ENCODE results near the gene SP5. TPM values are rescaled to one million over a fixed set of nuclear protein-coding genes. Genes with fewer than 3 reads are reported as not detected.

Gene SP5
- total and polyA plus RNA-seq, 9 of the 15 experiments (the other 6 are each of a cell fraction or from before 2014, with no cell fraction given), result 0.03 to 1.7 (median 0.16) TPM; not detected in 1

GRCh38 chr2:170714381-170715061, 616 bp upstream of the SP5 start (continued):
- TF ChIP-seq BCOR (IDR thresholded peaks at IDR 0.05) (no peak; the same call in 1 of the 2 replicates), POLR3G (IDR thresholded peaks at IDR 0.05; ENCODE audit: extremely low read depth, insufficient read length, insufficient replicate concordance) (no peak), MAFF (IDR thresholded peaks at IDR 0.05; ENCODE audit: low read length) (no peak), STAT5A (IDR thresholded peaks at IDR 0.05; ENCODE audit: borderline replicate concordance, low read length) (no peak), NUFIP1 (IDR thresholded peaks at IDR 0.05; ENCODE audit: partially characterized antibody) (no peak), ZNF124 (CRISPR knock-in tag; IDR thresholded peaks at IDR 0.05) (no peak), U2AF2 (optimal IDR thresholded peaks at IDR 0.05; ENCODE audit: low read depth, low read length) (no peak), NCOA2 (IDR thresholded peaks at IDR 0.05; ENCODE audit: partially characterized antibody in 2 of 2) (no peak), HSF4 (CRISPR knock-in tag; IDR thresholded peaks at IDR 0.05; ENCODE audit: borderline replicate concordance) (no peak), PREB (CRISPR knock-in tag; IDR thresholded peaks at IDR 0.05) (no peak), MCM2 (IDR thresholded peaks at IDR 0.05; ENCODE audit: low read depth) (no peak), EP400 (IDR thresholded peaks at IDR 0.05) (no peak; the same call in 1 of the 2 replicates), XRCC4 (IDR thresholded peaks at IDR 0.05; ENCODE audit: extremely low read depth, insufficient read depth, insufficient read length) (no peak), ZNF274 (IDR thresholded peaks at IDR 0.05; ENCODE audit: borderline replicate concordance, low read depth, low read length) (no peak), IFI16 (CRISPR knock-in tag; IDR thresholded peaks at IDR 0.05) (no peak), PYGO2 (tag; IDR thresholded peaks at IDR 0.05) (0 out of 2 replicates have a peak, but pooled peaks have one; percentile 21), ZNF324 (CRISPR knock-in tag; IDR thresholded peaks at IDR 0.05) (no peak), ZNF639 (CRISPR knock-in tag; conservative IDR thresholded peaks at IDR 0.05 in 1 of 2, IDR thresholded peaks at IDR 0.05 in 1 of 2) (peak in 1 of 2 experiments; percentile 87; a peak in 2 of 4 replicates), FUS (optimal IDR thresholded peaks at IDR 0.05; ENCODE audit: low read depth, low read length) (no peak)
- TF ChIP-seq, protein P1, sequence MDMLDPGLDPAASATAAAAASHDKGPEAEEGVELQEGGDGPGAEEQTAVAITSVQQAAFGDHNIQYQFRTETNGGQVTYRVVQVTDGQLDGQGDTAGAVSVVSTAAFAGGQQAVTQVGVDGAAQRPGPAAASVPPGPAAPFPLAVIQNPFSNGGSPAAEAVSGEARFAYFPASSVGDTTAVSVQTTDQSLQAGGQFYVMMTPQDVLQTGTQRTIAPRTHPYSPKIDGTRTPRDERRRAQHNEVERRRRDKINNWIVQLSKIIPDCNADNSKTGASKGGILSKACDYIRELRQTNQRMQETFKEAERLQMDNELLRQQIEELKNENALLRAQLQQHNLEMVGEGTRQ (CRISPR knock-in tag; IDR thresholded peaks at IDR 0.05), result no peak
- TF ChIP-seq, protein P2, sequence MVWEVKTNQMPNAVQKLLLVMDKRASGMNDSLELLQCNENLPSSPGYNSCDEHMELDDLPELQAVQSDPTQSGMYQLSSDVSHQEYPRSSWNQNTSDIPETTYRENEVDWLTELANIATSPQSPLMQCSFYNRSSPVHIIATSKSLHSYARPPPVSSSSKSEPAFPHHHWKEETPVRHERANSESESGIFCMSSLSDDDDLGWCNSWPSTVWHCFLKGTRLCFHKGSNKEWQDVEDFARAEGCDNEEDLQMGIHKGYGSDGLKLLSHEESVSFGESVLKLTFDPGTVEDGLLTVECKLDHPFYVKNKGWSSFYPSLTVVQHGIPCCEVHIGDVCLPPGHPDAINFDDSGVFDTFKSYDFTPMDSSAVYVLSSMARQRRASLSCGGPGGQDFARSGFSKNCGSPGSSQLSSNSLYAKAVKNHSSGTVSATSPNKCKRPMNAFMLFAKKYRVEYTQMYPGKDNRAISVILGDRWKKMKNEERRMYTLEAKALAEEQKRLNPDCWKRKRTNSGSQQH (CRISPR knock-in tag; IDR thresholded peaks at IDR 0.05), result peak; percentile 56; the same call in 1 of the 2 replicates
- TF ChIP-seq, protein P3, sequence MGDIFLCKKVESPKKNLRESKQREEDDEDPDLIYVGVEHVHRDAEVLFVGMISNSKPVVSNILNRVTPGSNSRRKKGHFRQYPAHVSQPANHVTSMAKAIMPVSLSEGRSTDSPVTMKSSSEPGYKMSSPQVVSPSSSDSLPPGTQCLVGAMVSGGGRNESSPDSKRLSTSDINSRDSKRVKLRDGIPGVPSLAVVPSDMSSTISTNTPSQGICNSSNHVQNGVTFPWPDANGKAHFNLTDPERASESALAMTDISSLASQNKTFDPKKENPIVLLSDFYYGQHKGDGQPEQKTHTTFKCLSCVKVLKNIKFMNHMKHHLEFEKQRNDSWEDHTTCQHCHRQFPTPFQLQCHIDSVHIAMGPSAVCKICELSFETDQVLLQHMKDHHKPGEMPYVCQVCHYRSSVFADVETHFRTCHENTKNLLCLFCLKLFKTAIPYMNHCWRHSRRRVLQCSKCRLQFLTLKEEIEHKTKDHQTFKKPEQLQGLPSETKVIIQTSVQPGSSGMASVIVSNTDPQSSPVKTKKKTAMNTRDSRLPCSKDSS (IDR thresholded peaks at IDR 0.05; ENCODE audit: low read depth, partially characterized antibody), result no peak
